Measurements from ENCODE around the gene PACSIN1. TPM values are rescaled to one million over a fixed set of nuclear protein-coding genes. Genes with fewer than 3 reads are reported as not detected.

The PACSIN1 gene
- total and polyA plus RNA-seq, 2 donors: 0.20 to 0.32 TPM

DNA sequence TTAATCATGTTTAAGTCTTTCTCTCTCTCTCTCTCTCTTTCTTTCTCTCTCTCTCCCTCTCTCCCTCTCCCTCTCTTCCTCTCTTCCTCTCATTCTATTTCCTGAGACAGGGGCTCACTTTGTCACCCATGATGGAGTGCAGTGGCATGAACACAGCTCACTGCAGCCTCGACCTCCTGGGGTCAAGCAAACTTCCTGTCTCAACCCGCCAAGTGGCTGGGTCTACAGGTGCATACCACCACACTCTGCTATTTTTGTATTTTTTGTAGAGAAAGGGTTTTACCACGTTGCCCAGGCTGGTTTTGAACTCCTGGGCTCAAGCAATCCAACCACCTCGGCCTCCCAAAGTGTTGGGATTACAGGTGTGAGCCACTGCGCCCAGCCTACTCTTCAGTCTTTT lies 24.4 kb upstream of the PACSIN1 start:
- Histone ChIP-seq H3K4me3 (ENCODE audit: low read depth, low read length) (no peak overlapping the region), H3K27ac (ENCODE audit: low read depth) (no peak overlapping the region), H3K36me3 (ENCODE audit: insufficient read depth) (no peaks in the 10 kb centered on the region), H3K4me1 (ENCODE audit: insufficient read depth) (no peaks in the 10 kb centered on the region)
- WGBS: 68% methylated on average over 5 of the region's 5 CpGs
- DNase-seq (ENCODE audit: extremely low spot score): no peak

DNA sequence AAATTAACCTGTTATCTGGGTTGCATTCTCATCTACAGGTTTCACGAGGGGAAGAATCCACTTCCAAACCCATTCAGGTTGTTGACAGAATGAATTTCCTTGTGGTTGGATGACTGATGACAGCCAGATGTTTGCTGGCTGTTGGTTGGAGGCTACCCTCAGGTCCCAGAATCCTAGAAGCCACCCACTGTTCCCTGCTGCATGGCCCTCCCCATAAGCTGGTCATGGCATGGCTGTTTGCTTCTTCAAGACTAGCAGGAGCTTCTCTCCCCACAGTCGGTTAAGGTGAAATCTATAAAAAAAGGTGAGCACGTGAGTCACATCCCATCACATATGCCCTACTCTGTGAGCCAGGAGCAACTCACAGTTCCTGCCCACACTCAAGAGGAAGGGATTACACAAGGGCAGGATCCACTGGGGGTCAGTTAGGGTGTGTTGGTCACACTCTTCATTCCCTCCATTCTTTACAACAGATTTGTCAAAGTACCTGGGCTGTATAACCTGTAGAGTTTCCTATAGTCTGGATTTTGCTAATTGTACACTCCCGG lies 20.5 kb upstream of the PACSIN1 start:
- Histone ChIP-seq H3K4me1 (ENCODE audit: insufficient read depth) (no peaks in the 10 kb centered on the region), H3K27ac (ENCODE audit: low read depth) (no peak overlapping the region), H3K36me3 (ENCODE audit: insufficient read depth) (no peaks in the 10 kb centered on the region), H3K4me3 (ENCODE audit: low read depth, low read length) (no peak overlapping the region)
- 74% methylated on average over 4 of the region's 4 CpGs for WGBS
- no peak for DNase-seq (ENCODE audit: extremely low spot score)

DNA sequence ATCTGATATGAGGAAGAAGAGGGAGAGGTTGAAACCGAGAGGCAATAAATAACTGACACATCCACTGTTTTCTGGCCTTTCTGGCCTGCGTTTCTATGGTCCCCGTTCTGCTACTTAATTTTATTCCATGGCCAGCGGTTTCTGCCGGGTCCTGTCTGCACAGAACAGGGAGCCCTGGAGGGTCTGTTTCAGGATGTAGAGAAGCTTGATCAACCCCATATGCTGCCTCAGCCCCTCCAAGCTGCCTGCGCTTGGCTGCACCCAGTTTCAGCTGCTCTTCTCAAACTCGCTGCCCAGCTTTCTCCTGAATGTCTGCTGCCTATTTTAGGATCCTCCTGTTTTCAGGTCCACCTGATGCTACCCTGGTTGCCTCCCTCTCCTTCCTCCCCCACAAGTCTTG lies 18.5 kb upstream of the PACSIN1 start:
- no peak overlapping the region for H3K4me3 ChIP-seq (ENCODE audit: low read depth, low read length)
- DNase-seq (ENCODE audit: extremely low spot score): no peak
- H3K4me1 ChIP-seq (ENCODE audit: insufficient read depth): no peaks in the 10 kb centered on the region
- no peak overlapping the region for H3K27ac ChIP-seq (ENCODE audit: low read depth)
- no peaks in the 10 kb centered on the region for H3K36me3 ChIP-seq (ENCODE audit: insufficient read depth)
- 62% methylated on average over 7 of the region's 7 CpGs for WGBS

DNA sequence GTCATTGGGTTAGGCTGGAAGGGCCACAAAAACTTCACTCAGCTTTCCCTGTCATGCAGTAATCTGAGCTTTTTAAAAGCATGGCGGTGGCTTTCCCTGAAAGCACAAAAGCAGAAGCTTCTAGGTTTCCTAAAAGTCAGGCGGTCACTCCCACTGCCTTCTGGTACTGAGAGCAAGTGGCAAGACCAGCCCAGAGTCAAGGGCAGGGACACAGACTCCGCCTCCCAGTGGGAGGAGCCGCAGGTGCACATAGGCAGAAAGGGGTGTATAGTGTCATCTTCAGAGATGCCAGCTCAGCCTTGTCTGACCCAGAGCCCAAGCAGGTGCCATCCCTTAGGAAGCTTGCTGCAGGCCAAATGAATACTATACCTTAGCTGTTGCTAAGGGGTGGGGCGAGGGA lies 18.0 kb upstream of the PACSIN1 start:
- Histone ChIP-seq H3K4me3 (ENCODE audit: low read depth, low read length) (no peak overlapping the region), H3K27ac (ENCODE audit: low read depth) (no peak overlapping the region), H3K4me1 (ENCODE audit: insufficient read depth) (no peaks in the 10 kb centered on the region), H3K36me3 (ENCODE audit: insufficient read depth) (no peaks in the 10 kb centered on the region)
- DNase-seq (ENCODE audit: extremely low spot score): no peak
- WGBS: 64% methylated on average over 5 of the region's 5 CpGs

DNA sequence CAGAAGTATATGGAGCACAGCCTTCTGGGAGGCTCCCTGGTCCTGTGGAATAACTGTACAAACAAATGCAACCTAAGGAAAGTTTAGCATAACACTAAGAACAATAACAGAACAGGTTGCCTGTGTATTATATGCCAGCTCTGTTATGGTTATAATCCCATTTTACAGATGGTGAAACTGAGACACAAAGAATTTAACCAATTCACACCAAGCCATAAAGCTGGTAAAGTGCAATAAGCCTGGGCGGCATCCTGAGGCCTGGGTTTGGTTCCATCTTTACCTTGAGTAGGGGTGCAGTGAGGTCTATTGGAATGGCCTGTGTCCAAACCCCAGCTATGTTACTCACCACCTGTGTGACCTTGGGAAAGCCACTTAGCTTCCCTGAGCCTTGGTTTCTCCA lies 14.7 kb upstream of the PACSIN1 start:
- Histone ChIP-seq H3K36me3 (ENCODE audit: insufficient read depth) (no peaks in the 10 kb centered on the region), H3K4me3 (ENCODE audit: low read depth, low read length) (no peak overlapping the region), H3K27ac (ENCODE audit: low read depth) (no peak overlapping the region), H3K4me1 (ENCODE audit: insufficient read depth) (no peaks in the 10 kb centered on the region)
- WGBS: 98% methylated on average over 1 of the region's 1 CpG
- DNase-seq (ENCODE audit: extremely low spot score): no peak

DNA sequence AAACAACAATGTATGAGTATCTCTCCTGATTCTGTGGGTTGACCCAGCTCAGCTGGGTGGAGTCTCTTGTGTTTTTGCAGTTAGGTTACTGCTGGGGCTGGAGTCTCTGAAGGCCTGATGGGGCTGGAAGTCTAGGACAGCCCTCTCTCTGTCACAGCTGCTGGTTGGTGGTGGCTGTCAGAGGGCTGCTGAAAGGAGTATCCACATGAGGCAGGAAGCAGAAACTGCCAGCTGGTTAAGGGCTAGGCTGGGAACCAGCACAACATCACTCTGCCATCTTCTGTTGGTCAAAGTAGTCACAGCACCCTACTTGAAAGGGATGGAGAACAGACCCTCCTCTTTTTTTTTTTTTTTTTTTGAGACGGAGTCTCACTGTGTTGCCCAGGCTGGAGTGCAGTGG lies 10.0 kb upstream of the PACSIN1 start:
- no peak overlapping the region for H3K27ac ChIP-seq (ENCODE audit: low read depth)
- DNase-seq (ENCODE audit: extremely low spot score): no peak
- no CpG with 5 or more reads among the region's 1 CpG for WGBS
- no peaks in the 10 kb centered on the region for H3K36me3 ChIP-seq (ENCODE audit: insufficient read depth)
- H3K4me3 ChIP-seq (ENCODE audit: low read depth, low read length): no peak overlapping the region
- no peaks in the 10 kb centered on the region for H3K4me1 ChIP-seq (ENCODE audit: insufficient read depth)

DNA sequence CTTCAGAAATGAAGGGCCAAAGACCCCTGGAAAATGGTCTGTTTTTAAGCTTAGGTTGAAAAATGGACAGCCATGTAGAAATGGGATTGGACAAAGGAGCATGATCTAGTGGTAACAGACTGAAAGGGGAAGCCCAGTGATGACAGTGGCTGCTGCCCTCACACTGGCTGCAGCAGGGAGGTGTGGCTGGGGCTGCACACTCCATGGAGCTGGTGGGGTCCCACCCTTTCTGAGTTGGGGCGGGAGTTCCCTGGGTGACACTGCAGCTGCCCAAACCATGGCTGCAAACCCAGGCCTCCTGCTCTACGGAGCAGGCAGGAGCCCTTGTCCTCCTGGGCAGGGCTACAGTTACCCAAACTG lies 8.5 kb upstream of the PACSIN1 start:
- Histone ChIP-seq H3K36me3 (ENCODE audit: insufficient read depth) (no peaks in the 10 kb centered on the region), H3K4me3 (ENCODE audit: low read depth, low read length) (no peak overlapping the region), H3K27ac (ENCODE audit: low read depth) (no peak overlapping the region), H3K4me1 (ENCODE audit: insufficient read depth) (no peaks in the 10 kb centered on the region)
- WGBS: 69% methylated on average over 2 of the region's 2 CpGs
- DNase-seq (ENCODE audit: extremely low spot score): no peak

DNA sequence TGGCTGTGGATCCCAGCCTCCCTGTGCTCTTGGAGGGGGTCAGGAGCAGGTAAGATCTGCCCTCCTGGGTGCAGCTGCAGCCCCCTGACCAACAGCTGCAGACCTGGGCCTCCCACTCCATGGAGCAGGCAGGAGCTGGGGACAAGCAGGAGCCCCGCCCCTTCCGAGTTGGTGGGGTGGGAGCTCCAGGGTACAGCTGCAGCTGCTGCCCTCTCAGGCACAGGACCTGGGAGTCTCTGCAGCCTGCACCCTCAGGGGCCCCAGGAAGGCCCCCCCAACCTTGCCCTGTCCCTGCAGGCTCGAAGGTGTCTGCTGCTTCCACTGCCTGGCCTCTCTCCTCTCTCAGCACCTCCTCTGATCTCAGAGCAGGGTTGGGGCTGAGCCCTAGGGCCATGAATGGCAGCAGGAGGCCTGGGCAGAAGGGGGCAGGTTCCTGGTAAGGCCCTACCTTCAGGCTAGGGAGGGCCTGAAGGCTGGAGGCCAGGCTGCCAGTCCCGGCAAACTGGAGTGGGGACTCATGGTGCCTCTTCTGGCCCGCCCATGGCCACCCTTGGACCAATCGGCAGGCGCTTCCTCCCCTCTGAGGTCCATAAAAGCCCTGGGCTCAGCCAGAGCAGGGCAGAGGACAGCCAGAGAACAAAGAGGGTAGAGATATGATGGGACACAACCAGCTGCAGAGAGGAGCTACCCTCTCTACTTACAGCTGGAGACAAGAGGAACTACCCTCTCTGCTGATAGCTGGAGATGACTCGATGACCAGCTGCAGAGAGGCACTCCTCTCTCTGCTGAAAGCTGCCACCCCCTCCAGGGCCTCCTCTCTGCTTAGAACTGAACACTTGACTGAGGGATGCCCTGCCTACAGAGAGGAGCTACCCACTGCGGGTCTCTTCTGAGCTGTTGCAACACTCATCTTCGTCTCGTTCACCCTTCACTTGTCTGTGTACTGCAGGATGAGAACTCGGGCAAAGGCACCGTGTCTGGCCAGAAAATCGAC lies 7.8 kb upstream of the PACSIN1 start:
- no peaks in the 10 kb centered on the region for H3K4me1 ChIP-seq (ENCODE audit: insufficient read depth)
- no peak overlapping the region for H3K4me3 ChIP-seq (ENCODE audit: low read depth, low read length)
- no peak for DNase-seq (ENCODE audit: extremely low spot score)
- WGBS: 87% methylated on average over 14 of the region's 14 CpGs
- H3K27ac ChIP-seq (ENCODE audit: low read depth): no peak overlapping the region
- no peaks in the 10 kb centered on the region for H3K36me3 ChIP-seq (ENCODE audit: insufficient read depth)

DNA sequence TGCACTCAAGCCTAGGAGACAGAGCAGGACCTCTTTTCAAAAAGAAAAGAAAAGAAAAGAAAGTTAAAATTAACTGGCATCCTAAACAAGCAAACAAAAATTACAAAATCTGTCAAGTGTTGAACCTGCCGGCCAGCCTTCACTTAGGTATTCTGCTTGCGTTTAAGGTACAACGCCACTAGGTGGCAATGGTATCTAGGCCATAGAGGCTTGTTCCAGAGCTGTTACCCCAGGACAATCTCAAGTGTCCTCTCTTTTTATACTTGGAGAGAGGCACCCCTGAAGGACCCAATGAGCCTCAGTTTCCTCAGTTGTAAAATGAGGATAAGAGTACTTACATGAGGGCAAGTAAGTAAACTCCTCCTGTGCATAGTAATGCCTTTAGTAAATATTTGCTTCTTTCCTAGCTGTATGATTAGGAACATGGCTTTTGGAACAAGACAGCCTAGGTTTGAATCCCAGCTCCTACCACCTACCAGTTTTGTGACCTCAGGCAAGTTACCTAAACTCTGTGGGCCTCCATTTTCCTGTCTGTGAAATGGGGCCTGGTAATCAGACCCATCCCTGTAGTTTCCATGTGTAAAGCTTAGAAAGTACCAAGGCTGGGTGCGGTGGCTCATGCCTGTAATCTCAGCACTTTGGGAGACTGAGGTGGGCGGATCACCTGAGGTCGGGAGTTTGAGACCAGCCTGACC lies 5.8 kb upstream of the PACSIN1 start:
- DNase-seq (ENCODE audit: extremely low spot score): no peak
- WGBS: 67% methylated on average over 6 of the region's 6 CpGs

DNA sequence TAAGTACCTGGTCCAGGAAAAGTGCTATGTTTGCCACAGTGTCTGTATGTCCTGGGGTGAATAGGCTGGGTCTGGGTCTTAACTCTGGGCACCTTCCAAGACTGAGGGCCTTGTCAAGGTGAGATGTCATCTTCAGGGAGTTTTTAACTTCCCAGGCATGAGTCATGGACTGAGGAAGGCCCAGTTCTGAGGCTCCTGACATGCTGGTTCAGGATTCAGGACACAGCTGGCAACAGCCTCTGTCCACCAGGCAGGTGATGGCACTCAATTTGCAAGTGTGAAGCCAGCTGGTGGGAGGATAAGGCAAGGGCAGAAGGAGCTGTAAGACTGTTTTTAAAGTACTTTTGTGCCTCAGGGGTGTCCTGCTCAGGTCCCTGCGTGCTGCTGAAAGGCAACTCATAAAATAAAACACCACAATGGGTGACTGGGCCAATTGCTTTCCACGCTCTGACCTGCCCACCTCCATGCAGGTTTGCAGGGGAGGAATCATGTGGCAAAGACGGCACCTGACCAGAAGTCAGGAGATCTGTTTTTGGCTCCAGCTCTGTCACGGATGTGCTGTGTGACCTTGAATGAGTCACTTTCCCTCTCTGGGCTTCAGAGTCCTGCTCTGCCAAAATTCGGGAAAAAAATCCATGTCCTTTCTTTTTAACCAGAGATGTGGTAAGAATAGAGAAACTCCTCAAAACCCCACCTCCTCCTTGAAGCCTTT lies 4.9 kb upstream of the PACSIN1 start:
- WGBS: 91% methylated on average over 5 of the region's 5 CpGs
- Histone ChIP-seq H3K36me3 (ENCODE audit: insufficient read depth) (no peaks in the 10 kb centered on the region), H3K4me1 (ENCODE audit: insufficient read depth) (no peaks in the 10 kb centered on the region), H3K4me3 (ENCODE audit: low read depth, low read length) (no peak overlapping the region), H3K27ac (ENCODE audit: low read depth) (no peak overlapping the region)
- no peak for DNase-seq (ENCODE audit: extremely low spot score)

More for the DNA sequence above, 5.8 kb upstream of the PACSIN1 start:
- Histone ChIP-seq H3K27ac (ENCODE audit: low read depth) (no peak overlapping the region), H3K36me3 (ENCODE audit: insufficient read depth) (no peaks in the 10 kb centered on the region), H3K4me1 (ENCODE audit: insufficient read depth) (no peaks in the 10 kb centered on the region), H3K4me3 (ENCODE audit: low read depth, low read length) (no peak overlapping the region)

DNA sequence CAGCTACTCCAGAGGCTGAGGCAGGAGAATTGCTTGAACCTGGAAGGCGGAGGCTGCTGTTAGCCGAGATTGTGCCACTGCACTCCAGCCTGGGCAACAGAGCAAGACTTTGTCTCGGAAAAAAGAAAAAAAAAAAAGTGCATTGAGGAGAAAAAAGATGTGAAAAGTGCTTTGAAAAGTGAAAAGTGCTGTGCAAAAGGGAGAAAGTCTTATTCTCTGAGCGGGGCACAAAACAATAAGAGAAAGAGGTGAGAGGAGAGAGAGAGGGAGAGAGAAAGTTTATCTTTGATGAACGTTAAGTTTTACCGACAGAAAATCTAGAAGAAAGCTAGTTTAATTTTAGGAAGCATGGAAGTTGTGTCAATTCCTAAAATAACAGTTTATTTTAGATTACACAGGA lies 3.9 kb upstream of the PACSIN1 start:
- H3K4me1 ChIP-seq (ENCODE audit: insufficient read depth): no peaks in the 10 kb centered on the region

DNA sequence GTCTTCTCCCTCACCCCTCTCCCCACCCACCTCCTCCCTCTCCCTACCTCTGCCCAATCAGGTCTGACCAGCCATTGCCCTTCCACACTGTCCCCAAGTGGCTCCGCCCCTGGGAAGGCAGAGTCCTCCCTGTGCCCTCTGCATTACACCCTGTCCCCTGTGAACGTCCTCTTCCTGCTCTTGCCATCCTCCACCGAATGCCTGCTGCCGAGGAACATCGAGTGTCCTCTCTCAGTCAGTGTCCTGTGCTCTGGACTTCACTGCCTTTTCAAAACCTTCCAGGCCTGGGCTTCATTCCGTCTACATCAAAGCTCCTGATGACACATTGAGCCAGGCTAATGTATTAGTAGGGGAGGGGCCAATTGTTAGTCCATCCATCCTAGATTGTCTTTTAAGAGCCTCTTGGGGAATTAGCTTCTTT lies 3.3 kb upstream of the PACSIN1 start:
- DNase-seq (ENCODE audit: extremely low spot score): no peak
- no peaks in the 10 kb centered on the region for H3K36me3 ChIP-seq (ENCODE audit: insufficient read depth)
- no peak overlapping the region for H3K4me3 ChIP-seq (ENCODE audit: low read depth, low read length)
- no peak overlapping the region for H3K27ac ChIP-seq (ENCODE audit: low read depth)
- H3K4me1 ChIP-seq (ENCODE audit: insufficient read depth): no peaks in the 10 kb centered on the region
- 36% methylated on average over 6 of the region's 6 CpGs for WGBS

More for the DNA sequence above, 3.9 kb upstream of the PACSIN1 start:
- no peak overlapping the region for H3K27ac ChIP-seq (ENCODE audit: low read depth)
- DNase-seq (ENCODE audit: extremely low spot score): no peak
- WGBS: 73% methylated on average over 6 of the region's 6 CpGs
- H3K4me3 ChIP-seq (ENCODE audit: low read depth, low read length): no peak overlapping the region
- H3K36me3 ChIP-seq (ENCODE audit: insufficient read depth): no peaks in the 10 kb centered on the region

DNA sequence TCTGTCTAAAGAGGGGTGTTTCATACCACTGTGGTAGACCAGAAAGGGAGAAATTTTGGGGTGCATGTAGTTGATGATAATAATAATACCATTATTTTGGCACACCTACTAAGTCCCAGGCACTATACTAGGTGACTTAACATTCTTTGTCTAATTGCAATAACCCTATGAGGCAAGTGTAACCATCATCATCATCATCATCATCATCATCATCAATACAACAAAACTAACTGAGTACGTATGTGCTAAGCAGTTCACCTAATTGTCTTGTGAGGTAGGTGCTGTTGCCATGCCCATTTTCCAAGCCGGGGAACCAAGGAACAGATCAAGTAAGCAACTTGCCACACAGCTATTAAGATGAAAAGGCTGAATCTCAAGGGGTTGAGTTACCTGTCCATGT lies 2.6 kb upstream of the PACSIN1 start:
- Histone ChIP-seq H3K4me1 (ENCODE audit: insufficient read depth) (no peaks in the 10 kb centered on the region), H3K27ac (ENCODE audit: low read depth) (no peak overlapping the region), H3K36me3 (ENCODE audit: insufficient read depth) (no peaks in the 10 kb centered on the region), H3K4me3 (ENCODE audit: low read depth, low read length) (no peak overlapping the region)
- WGBS: 86% methylated on average over 2 of the region's 2 CpGs
- no peak for DNase-seq (ENCODE audit: extremely low spot score)

Measured in urinary bladder (tissue), 4 donors.